HG03108 (cell line): ENCODE results near the gene TMC3.

ENCODE experiments used
- ATAC-seq: cut with Tn5 transposase; IDR thresholded peaks from one replicate; pipeline ENCODE4 v1.9.1; 2021; ENCODE audit warnings: moderate library complexity; ENCODE audit not compliant: unreplicated experiment

Gene TMC3

DNA sequence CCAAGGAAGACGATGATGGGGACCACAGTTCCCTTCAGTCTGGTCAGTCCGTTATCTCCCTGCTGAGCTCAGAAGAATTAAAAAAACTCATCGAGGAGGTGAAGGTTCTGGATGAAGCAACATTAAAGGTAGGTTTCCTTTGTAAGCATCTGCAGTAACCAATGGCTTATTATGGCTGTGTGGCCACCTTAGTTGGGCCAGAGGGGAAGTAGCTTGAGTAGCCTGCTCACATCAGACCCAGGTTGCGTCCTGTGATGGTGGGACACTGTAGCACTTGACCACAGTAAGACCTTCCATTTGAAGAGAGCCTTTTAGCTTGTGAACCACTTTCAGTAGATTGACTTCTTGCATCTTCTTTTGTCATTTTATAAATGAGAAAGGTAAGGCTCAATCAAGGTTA is 72.6 kb downstream of the TMC3 start:
- no peak for ATAC-seq

DNA sequence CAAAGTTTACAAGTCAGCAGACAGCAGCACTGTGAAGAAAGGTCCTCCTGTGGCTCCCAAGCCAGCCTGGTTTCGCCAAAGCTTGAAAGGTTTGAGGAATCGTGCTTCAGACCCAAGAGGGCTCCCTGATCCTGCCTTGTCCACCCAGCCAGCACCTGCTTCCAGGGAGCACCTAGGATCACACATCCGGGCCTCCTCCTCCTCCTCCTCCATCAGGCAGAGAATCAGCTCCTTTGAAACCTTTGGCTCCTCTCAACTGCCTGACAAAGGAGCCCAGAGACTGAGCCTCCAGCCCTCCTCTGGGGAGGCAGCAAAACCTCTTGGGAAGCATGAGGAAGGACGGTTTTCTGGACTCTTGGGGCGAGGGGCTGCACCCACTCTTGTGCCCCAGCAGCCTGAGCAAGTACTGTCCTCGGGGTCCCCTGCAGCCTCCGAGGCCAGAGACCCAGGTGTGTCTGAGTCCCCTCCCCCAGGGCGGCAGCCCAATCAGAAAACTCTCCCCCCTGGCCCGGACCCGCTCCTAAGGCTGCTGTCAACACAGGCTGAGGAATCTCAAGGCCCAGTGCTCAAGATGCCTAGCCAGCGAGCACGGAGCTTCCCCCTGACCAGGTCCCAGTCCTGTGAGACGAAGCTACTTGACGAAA is 74.3 kb downstream of the TMC3 start:
- ATAC-seq, result no peak

DNA sequence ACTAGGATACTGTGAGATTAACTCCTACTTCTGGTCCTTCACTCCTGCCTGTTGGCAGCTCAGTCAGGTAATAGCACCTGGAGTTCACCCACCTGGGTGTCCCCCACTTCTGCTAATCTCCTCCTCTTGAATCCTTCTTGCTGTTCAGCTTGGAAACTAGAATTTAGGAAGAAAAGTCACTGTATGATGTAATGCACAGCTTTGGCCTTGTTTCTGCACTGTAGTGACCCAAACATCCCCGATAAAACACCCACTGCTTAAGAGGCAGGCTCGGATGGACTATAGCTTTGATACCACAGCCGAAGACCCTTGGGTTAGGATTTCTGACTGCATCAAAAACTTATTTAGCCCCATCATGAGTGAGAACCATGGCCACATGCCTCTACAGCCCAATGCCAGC is 74.9 kb downstream of the TMC3 start:
- no peak for ATAC-seq

DNA sequence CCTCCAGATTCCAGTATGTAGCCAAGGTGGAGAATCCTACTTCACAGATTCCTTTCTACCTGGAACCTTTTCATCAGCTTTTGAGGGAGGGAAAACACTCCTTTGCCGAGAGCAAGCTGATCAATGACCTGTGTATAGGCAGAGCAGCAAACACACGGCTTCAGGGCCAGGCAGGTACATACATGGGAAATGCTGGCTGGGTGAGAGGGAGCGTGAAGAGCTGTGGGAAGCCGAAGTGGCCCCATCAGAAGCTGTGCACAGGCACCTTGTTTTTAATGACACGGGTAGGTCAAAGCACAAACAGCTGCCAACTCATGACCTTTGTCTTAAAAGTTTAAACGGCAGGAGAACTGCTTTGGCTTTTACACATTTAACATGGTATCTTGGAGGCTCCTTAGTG is 75.4 kb downstream of the TMC3 start:
- no peak for ATAC-seq

DNA sequence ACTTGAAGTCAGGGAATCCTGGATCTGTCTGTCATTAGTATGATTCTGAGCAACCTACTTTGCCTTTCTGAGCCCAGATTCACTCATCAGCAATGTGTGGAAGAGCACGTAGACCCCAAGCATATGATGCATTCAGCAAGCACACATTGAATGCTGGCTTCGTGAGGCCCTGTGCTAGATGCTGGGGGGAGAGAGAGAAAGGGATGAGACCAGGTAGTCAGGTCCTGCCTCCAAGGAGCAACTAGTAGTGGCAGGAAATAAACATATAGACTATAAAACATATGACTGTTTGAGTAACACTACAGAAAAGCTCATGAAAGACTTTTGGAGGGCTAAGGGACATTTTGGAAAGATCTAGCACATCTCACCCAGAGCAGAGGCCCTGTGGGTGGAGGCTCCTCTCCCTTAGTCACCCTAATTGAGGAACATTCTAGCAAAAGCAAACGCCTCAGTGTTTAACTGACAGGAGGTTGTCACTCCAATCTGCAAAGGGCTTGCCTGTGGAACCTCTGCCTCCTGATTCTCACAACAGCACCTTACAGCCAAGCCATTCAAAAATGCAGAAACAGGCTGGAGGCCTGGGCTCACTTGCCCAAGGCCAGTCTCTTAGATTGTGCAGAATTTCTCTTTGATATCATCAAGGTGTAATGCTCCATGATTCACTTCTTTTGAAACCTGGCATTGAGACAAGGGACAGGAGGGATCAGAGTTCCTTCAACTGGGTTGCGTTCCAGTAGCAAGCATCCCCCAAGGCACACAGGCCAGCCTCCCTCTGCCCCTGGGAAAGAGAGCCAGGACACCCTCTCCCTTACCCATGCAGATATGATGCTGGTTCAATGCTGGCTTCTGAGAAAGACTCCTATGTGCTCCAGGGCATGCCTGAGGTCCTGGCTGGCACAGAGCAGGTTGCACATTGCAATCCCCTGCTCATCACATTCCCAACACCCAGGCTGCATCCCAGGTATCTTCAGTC is 76.1 kb downstream of the TMC3 start:
- ATAC-seq, result no peak

DNA sequence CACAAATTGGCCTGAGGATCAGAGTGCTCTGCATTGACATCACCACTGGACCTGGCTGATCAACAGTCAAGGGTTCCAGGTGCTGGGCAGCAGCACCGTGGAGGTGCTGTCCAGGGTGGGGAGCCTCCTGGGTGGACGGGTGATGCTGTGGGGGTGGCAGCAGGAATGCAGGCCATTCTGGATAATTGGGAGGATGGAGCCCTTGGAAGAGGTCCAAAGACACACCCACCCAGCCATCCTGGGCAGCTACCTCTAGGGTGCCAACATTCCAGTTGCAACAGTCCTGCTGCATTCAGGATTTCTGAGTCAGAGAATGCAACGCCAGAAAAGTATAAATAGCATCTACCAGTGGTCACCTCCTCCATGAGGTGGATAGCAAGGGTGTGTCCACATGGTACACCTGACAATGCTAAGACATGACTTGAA is 76.9 kb downstream of the TMC3 start:
- no peak for ATAC-seq

DNA sequence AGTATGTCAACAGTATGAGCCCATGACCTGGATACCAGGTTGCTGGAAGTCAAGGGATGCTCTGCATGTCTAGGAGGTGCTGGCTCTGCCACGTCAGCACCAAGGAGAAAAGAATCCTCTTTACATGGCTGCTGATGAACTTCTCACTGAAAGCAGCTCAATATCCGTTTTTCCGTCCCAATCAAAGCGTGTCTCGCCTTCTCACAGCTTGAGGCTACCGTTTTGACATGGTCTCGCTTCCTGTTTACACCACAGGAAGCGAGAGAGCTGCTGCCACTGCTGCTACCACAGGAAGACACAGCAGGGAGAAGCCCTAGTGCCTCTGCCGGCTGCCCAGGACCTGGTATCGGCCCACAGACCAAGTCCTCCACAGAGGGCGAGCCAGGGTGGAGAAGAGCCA is 77.3 kb downstream of the TMC3 start:
- peak; percentile 44 for ATAC-seq

DNA sequence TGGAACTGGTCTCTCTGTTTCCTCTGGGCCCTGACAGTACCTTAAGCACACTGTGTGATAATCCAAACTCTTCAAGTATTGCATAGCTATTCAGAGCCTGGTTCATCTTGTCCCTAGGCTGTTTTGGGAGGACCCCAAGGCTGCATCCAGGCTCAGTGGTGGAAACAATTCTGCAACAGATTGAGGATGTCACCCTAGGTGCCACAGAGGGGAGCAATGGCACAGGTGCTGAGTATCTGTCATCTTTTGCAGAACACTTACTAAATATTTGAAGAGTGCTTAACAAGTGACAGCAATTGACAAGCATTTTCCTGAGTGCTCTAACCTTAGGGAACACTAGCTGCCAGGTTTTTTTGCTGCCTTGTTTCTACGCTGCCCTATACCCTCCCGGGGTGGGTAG is 77.8 kb downstream of the TMC3 start:
- ATAC-seq, result no peak

DNA sequence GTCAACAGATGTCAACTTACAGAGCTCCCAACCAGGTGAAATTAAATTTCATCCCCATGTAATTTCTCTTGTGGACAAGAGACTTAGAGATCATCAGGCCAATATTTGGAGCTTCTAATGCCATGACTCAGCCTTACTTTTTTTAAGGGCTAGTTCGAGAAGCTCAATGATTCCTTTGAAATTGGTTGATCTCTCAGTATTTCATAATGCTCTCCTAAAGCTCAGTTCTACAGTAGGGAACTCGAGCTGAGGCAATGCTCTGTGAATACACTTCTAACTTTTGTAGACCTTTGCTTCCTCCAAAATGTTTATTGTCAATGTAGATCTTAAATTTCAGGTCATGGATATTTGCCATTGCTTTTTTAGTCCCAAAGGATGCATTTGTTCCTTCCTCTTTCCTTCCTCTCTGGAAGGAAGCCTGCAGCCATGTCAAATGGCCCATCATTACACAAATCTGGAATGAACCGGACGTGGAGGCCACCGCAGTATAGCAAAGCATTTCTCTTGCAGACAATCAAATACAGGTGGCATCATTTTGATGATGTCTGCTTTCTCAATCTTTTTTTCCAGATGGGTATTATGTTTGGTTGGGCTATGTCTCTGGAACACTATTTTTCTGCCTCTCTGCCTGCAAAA is 78.4 kb downstream of the TMC3 start:
- no peak for ATAC-seq

DNA sequence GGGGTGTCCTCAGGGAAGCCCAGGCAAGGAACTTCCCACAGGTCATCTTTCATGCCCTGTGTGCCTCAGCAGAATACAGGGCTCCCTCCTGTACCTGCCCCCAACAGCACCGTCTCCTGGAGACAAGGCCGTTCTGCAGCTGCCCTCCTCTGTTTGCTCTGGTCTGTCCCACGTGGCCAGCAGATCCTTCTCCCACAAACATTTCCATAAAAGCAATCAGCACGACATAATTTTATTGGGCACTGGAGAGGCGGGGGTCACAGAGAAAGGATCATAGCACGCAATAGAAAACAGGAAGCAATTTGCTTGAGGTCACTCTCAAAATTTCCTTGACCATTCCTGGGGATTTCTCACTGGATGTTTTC is 79.5 kb downstream of the TMC3 start:
- peak; percentile 6 for ATAC-seq

DNA sequence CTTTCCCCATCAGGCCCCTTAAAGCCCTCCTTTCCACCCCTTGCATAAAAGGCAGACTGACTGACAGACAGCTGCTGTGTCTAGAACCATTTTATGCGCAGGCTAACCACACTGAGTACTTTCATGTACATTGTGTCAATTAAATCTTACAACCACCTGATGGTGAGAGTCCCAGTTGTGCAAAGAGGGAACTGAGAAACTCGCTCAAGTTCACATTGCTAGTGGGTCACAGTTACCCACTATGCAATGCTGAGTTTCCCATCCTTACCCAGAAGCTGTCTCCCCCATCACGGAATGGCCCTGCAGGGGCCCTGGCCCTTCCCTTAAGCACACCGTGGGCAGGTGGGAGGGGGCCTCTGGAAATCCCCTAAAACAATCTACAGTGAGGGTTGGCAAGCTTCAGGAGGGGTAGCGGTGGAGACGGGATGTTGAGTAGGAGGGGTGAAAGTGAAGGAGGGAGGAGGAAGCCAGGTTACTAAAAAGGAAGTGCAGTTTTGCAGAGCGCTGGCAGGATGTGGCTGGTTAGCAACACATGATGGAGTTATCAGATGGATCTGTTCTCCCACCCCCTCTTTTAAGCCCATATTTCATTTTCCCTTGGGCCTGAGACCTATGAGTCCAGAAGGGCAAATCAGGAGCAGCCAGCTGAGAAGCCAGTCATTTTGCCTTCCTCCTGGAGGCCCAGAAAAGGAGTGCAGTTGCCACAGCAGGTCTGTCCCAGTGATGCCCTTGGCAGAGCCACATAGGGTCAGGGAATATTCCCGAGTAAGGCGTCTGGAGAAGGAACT is 80.1 kb downstream of the TMC3 start:
- peak; percentile 54 for ATAC-seq

DNA sequence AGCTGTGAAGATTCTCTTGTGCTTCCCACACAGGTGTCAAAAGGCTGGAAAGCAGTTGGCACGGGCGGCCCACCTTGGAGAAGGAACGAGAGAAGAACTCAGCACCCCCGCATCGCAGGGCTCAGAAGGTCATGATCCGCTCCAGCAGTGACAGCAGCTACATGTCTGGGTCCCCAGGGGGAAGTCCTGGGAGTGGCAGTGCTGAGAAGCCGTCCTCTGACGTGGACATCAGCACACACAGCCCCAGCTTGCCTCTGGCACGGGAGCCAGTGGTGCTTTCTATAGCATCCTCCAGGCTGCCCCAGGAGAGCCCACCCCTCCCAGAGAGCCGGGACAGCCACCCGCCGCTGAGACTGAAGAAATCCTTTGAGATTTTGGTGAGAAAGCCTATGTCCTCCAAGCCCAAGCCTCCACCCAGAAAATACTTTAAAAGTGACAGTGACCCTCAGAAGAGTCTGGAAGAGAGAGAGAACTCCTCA is 81.5 kb downstream of the TMC3 start:
- peak; percentile 29 for ATAC-seq

DNA sequence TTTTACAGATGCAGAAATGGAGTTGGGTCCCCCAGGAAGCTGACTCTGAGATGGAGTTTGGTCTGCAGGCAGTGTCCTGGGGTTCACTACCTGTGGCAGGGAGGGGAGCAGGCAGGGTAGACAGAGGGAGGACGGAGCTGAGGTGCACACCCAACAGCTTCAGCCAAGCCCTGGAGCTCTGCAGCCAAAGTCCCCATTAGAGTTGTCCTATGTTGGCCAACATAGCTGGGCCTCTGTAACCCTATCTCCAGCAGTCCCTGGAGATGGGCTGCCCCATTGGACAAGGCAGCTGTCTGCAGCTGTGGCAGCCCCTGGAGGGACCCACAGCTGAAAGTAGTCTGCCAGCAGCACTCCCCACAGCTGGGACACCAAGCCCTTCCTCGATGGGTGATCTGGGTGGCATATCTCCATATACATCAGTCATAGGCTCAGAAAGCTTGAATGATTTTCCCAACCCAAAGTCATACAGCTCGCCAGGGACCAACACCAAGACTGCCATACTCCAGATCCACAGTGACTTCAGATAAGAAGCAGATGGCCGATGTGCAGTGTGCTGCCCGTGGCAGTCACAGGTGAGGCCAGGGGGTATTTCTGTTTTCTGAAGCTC is 82.0 kb downstream of the TMC3 start:
- ATAC-seq, result no peak

DNA sequence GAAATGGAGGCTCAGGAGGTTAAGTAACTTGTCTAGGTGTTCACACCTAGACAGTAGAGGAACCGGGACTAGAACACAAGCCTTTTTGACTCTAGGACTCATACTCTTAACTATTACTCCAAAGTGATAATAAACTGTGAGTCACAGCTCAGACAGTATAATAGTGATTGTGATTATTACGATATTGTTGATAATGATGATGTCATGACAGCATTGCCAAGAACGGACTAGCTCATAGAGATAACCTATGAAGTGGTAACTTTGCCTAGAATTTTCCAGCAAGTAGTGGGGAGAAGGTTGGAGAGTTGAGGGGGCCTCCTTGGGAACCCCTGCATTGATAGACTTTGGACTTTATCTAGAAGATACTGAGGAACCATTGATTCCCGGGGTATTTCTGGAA is 84.1 kb downstream of the TMC3 start:
- ATAC-seq, result no peak

DNA sequence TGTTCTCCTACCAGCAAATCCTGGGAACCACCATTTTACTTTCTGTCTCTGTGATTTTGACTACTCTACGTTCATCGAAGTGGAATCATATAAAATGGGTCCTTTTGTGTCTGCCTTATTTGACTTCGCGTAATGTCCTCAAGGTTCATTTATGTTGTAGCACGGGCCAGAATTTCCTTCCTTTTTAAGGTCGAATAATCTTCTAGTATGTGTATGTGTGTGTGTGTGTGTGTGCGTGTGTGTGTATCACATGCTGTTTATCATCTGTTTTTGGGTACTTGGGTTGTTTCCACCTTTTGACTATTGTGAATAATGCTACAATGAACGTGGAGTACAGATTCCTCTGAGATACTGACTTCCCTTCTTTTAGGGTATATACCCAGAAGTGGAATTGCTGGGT is 85.4 kb downstream of the TMC3 start:
- no peak for ATAC-seq

DNA sequence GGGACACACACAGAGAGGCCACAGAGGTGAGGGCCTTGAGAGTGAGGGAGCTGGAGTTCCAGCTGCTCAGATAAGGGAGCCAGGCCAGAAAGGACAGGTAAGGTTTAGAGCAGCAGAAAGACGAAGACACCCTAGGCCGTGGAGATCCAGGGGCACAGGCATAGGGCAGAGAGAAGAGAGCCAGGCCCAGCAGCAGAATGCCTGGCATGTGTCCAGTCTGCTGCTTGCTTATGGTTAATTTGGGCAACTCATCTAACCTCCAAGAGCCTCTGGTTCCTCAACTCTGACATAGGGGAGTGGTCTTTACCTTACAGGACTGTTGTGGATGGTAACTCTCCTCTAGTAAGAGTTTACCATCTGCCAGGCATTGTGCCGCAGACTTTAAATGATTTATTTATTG is 86.0 kb downstream of the TMC3 start:
- ATAC-seq, result no peak

DNA sequence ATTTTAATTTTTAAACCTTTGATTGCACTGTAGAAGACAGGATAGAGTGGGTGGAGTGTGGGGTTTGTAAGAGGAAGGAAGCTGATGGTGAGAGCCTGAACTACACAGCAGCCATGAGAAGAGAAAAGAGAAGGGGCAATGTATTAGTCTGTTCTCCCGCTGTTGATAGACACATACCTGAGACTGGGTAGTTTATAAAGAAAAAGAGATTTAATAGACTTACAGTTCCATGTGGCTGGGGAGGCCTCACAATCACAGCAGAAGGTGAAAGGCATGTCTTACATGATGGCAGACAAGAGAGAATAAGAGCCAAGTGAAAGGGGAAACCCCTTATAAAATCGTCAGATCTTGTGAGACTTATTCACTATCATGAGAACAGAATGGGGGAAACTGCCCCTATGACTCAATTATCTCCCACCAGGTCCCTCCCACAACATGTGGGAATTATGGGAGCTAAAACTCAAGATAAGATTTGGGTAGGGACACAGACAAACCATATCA is 87.3 kb downstream of the TMC3 start:
- ATAC-seq, result no peak

DNA sequence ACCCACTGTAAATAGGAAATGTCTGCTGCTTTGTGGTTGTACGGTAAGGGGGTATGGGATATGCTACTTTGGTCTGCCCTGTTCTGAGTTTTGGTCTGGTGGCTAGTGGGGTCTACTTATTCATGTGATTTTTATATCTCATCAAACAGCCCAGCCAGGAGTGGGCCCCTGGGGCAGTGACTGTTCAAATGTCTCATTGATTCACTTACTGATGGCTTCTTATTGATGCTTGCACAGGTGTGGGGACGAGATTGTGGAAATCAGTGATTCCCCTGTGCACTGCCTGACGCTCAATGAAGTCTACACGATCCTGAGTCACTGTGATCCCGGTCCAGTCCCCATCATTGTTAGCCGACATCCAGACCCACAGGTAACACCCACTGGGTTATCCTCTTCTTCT is 88.6 kb downstream of the TMC3 start:
- no peak for ATAC-seq

DNA sequence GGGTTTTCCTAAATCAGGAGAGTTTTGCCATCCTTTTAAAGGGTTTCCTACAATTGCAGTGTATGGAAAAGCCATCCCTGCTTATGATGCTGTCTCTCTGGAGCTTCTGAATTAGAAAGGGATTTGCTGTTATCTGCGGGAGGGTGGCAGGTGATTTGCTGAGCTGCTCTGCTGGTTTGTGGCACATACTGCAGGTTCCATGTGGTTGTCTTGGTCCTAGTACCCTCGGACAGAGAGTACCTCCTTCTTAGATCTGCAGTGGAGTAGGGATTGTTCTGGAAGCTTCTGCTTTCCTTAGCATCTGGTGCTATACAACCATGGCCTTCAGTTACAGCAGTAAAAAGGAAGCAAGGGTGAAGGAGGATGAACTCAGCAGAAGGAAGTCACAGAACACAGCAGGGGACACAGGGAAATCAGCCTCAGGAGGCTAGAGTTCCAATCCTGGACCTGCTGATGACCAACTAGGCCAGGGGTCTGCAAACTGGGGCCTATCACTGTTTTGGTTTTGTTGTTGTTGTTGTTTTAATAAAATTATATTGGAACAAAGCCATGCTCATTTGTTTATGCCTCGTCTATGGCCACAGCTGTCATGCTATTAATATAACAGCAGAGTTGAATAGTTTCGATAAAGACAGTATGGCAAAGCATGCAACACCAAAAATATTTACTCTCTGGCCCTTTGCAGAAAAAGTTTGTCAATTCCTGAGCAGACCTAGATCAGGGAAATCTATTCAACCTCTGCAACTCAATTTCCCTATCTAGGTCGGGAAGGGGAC is 89.6 kb downstream of the TMC3 start:
- no peak for ATAC-seq

DNA sequence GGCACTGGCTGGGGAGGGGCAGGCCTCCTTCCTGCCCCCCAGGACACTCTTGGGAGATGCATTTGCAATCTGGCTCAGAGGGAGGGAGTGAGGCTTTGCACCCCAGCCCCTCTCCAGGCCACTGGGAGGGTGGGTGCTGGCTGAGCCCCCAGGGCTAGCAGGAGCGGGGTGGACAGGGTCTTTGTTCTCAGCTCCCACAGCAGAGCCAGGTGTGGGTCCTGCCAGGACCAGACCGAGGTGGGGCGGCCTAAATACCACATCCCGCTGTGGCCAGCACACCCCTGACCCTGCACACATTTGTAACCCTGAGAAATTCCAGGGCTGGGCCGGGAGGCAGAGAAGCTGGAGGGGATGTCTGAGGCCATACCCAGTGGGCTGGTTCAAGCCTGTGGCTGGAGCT is 91.1 kb downstream of the TMC3 start:
- no peak for ATAC-seq
